Sigmoid colon (tissue), 4 donors: ENCODE results near the gene SLC16A12.

Source experiments
- POLR2AphosphoS5 ChIP-seq, 4 donors: sonication (generic); formaldehyde crosslinking; IDR thresholded peaks; one replicate each; pipeline ENCODE4 v1.6.1; 2017; ENCODE audit warnings: antibody characterized with exemption in 4 of 4
- TF ChIP-seq, protein P1 (sequence below), 4 experiments: fragments of 450-650 bp in 3 of 4; fragments of 200-600 bp in 1 of 4; IDR thresholded peaks; one replicate each; pipeline ENCODE4 v1.5.1; 2016 to 2019; ENCODE audit warnings: antibody characterized with exemption in 4 of 4, mild to moderate bottlenecking in 3 of 4, moderate library complexity in 2 of 4

GRCh38 chr10:89469517-89469916, 65.9 kb downstream of the SLC16A12 start:
- TF ChIP-seq, protein P1, sequence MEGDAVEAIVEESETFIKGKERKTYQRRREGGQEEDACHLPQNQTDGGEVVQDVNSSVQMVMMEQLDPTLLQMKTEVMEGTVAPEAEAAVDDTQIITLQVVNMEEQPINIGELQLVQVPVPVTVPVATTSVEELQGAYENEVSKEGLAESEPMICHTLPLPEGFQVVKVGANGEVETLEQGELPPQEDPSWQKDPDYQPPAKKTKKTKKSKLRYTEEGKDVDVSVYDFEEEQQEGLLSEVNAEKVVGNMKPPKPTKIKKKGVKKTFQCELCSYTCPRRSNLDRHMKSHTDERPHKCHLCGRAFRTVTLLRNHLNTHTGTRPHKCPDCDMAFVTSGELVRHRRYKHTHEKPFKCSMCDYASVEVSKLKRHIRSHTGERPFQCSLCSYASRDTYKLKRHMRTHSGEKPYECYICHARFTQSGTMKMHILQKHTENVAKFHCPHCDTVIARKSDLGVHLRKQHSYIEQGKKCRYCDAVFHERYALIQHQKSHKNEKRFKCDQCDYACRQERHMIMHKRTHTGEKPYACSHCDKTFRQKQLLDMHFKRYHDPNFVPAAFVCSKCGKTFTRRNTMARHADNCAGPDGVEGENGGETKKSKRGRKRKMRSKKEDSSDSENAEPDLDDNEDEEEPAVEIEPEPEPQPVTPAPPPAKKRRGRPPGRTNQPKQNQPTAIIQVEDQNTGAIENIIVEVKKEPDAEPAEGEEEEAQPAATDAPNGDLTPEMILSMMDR (IDR thresholded peaks at IDR 0.05): no peak
- TF ChIP-seq POLR2AphosphoS5 (IDR thresholded peaks at IDR 0.05): no peak
